SK-N-SH (cell line): ENCODE measurements around the gene HOXC13. TPM values are rescaled to one million over a fixed set of nuclear protein-coding genes. Genes with fewer than 3 reads are reported as not detected.

Source experiments
- CTCF ChIA-PET: fragments of 300-600, 350-600 bp; formaldehyde crosslinking; extraction: SDS; loops from one replicate; lab custom pipeline; 2021; lab: Yijun Ruan, JAX
- POLR2A ChIA-PET: fragments of 350-600 bp; sonication (Branson Sonifier 250); formaldehyde crosslinking; extraction: SDS; loops from one replicate; lab custom pipeline; 2020; ENCODE audit warnings: antibody characterized with exemption, inconsistent platforms; lab: Yijun Ruan, JAX
- DNase-seq: peaks from one replicate; pipeline ENCODE4 v3.0.0; 2012
- H2AFZ ChIP-seq: fragments of 200-600 bp; sonication (generic); 2 replicates; pipeline ENCODE4 v1.8.1; 2016; ENCODE audit warnings: antibody characterized with exemption, mild to moderate bottlenecking, low read depth
- H3F3A ChIP-seq: fragments of 200-600 bp; sonication (generic); replicated peaks from 2 replicates; pipeline ENCODE3; 2016; ENCODE audit warnings: antibody characterized with exemption, mild to moderate bottlenecking; ENCODE audit not compliant: insufficient read depth
- H3K27ac ChIP-seq, 2 experiments: fragments of 200-500 bp in 1 of 2; fragments of 200-600 bp in 1 of 2; sonication (Bioruptor generic) in 1 of 2; sonication (generic), shearing (Covaris generic) in 1 of 2; 2 replicates each; pipeline versions ENCODE4 v1.5.1 to v1.6.1; 2014 to 2016; ENCODE audit warnings: low read depth in 2 of 2, inconsistent platforms in 1 of 2, low read length in 1 of 2, mild to moderate bottlenecking in 1 of 2, mixed read lengths in 1 of 2
- H3K27me3 ChIP-seq: fragments of 200-600 bp; sonication (generic), shearing (Covaris generic); 2 replicates; pipeline ENCODE4 v1.6.1; 2016; ENCODE audit warnings: mixed run types; ENCODE audit not compliant: insufficient read depth
- H3K36me3 ChIP-seq, 2 experiments: fragments of 200-500 bp in 1 of 2; fragments of 200-600 bp in 1 of 2; sonication (Bioruptor generic) in 1 of 2; sonication (generic) in 1 of 2; replicated peaks in 1 of 2; 2 replicates each; pipeline versions ENCODE3 to v1.5.1; 2014 to 2016; ENCODE audit warnings: low read length in 1 of 2, mild to moderate bottlenecking in 1 of 2; ENCODE audit not compliant: insufficient read depth in 2 of 2, control insufficient read depth in 1 of 2
- H3K4me1 ChIP-seq, 2 experiments: fragments of 200-500 bp in 1 of 2; fragments of 200-600 bp in 1 of 2; sonication (Bioruptor generic) in 1 of 2; sonication (generic), shearing (Covaris generic) in 1 of 2; 2 replicates each; pipeline versions ENCODE4 v1.5.1 to v1.6.1; 2014 to 2016; ENCODE audit warnings: low read depth in 1 of 2, low read length in 1 of 2, mixed run types in 1 of 2; ENCODE audit not compliant: insufficient read depth in 2 of 2, control insufficient read depth in 1 of 2
- H3K4me2 ChIP-seq: fragments of 200-600 bp; sonication (generic), shearing (Covaris generic); 2 replicates; pipeline ENCODE4 v1.6.1; 2017; ENCODE audit warnings: mixed run types
- H3K4me3 ChIP-seq, 2 experiments: fragments of 200-500 bp in 1 of 2; fragments of 200-600 bp in 1 of 2; sonication (Bioruptor generic) in 1 of 2; sonication (generic), shearing (Covaris generic) in 1 of 2; 2 replicates each; pipeline versions ENCODE4 v1.5.1 to v1.8.1; 2014 to 2016; ENCODE audit warnings: low read depth in 2 of 2, inconsistent platforms in 1 of 2, low read length in 1 of 2, mild to moderate bottlenecking in 1 of 2, mixed read lengths in 1 of 2, moderate library complexity in 1 of 2
- H3K79me2 ChIP-seq: fragments of 200-600 bp; sonication (generic); 2 replicates; pipeline ENCODE4 v1.8.1; 2017; ENCODE audit warnings: mild to moderate bottlenecking; ENCODE audit not compliant: insufficient read depth
- H3K9ac ChIP-seq: fragments of 200-600 bp; sonication (generic); 2 replicates; pipeline ENCODE4 v1.6.1; 2017; ENCODE audit warnings: mixed run types
- H3K9me2 ChIP-seq: fragments of 200-600 bp; sonication (generic); 2 replicates; pipeline ENCODE4 v1.6.1; 2017; ENCODE audit warnings: mixed run types
- H3K9me3 ChIP-seq: fragments of 200-600 bp; sonication (generic); 2 replicates; pipeline ENCODE4 v1.6.1; 2017; ENCODE audit warnings: mixed run types, mild to moderate bottlenecking, moderate library complexity
- H4K20me1 ChIP-seq: fragments of 200-600 bp; sonication (generic); 2 replicates; pipeline ENCODE4 v1.6.1; 2017; ENCODE audit warnings: mild to moderate bottlenecking, mixed run types; ENCODE audit not compliant: insufficient read depth
- ELF1 ChIP-seq: IDR thresholded peaks from 2 replicates; pipeline ENCODE4 v1.4.0; 2012
- EZH2phosphoT487 ChIP-seq: fragments of 200-600 bp; sonication (generic); IDR thresholded peaks from 2 replicates; pipeline ENCODE4 v1.6.1; 2017; ENCODE audit warnings: low read depth, mixed run types, mild to moderate bottlenecking, antibody characterized with exemption, moderate library complexity, borderline replicate concordance
- GABPA ChIP-seq: IDR thresholded peaks from 2 replicates; pipeline ENCODE4 v1.4.0; 2012; ENCODE audit warnings: low read depth, mild to moderate bottlenecking
- GATA2 ChIP-seq: sonication (generic); formaldehyde crosslinking; IDR thresholded peaks from 2 replicates; pipeline ENCODE4 v1.5.0; 2020; ENCODE audit warnings: mild to moderate bottlenecking, missing genetic modification reagents
- MEF2A ChIP-seq: IDR thresholded peaks from 2 replicates; pipeline ENCODE4 v1.4.0; 2012; ENCODE audit warnings: low read depth, borderline replicate concordance
- NRF1 ChIP-seq: IDR thresholded peaks from 2 replicates; pipeline ENCODE4 v1.6.1; 2012; ENCODE audit warnings: low read depth, mild to moderate bottlenecking, low read length
- PBX3 ChIP-seq: IDR thresholded peaks from 2 replicates; pipeline ENCODE4; 2012
- POLR2AphosphoS5 ChIP-seq: IDR thresholded peaks from 2 replicates; pipeline ENCODE4 v1.6.1; 2012; ENCODE audit warnings: low read depth, low read length
- RAD21 ChIP-seq: IDR thresholded peaks from 2 replicates; pipeline ENCODE4 v1.6.1; 2012; ENCODE audit warnings: mild to moderate bottlenecking, low read length
- RFX5 ChIP-seq: IDR thresholded peaks from 2 replicates; pipeline ENCODE4 v1.6.1; 2012; ENCODE audit warnings: mild to moderate bottlenecking, improper control_type of control experiment, low read length
- RXRA ChIP-seq: IDR thresholded peaks from 2 replicates; pipeline ENCODE4 v1.4.0; 2012; ENCODE audit warnings: low read depth, mild to moderate bottlenecking, borderline replicate concordance
- SMC3 ChIP-seq: IDR thresholded peaks from 2 replicates; pipeline ENCODE4 v1.6.1; 2012; ENCODE audit warnings: low read depth, low read length, improper control_type of control experiment
- TCF12 ChIP-seq: IDR thresholded peaks from 2 replicates; pipeline ENCODE4 v1.4.0; 2012
- WGBS: methylation state at CpG from one replicate; pipeline ENCODE4 v1.1.6; 2017; ENCODE audit warnings: low lambda C conversion rate; 5-methylcytosine and 5-hydroxymethylcytosine counted together
- polyA plus RNA-seq, 3 experiments: library from polyadenylated mRNA; depleted of rRNA; stranded (reverse); fragments of >200 nt; gene quantifications; 2 replicates each; pipeline ENCODE4 v1.2.3, GENCODE V29; 2012
- TF ChIP-seq, protein P1 (sequence below): IDR thresholded peaks from 2 replicates; pipeline ENCODE4 v1.4.0; 2012; ENCODE audit warnings: low read depth
- TF ChIP-seq, protein P2 (sequence below): fragments of 200-600 bp; sonication (generic); IDR thresholded peaks from 2 replicates; pipeline ENCODE4 v1.6.1; 2017; ENCODE audit warnings: antibody characterized with exemption, mild to moderate bottlenecking, moderate library complexity
- TF ChIP-seq, protein P3 (sequence below): IDR thresholded peaks from 2 replicates; pipeline ENCODE4 v1.4.0; 2012; ENCODE audit warnings: low read depth, borderline replicate concordance
- TF ChIP-seq, protein P4 (sequence below): IDR thresholded peaks from 2 replicates; pipeline ENCODE4 v1.6.1; 2012; ENCODE audit warnings: mild to moderate bottlenecking, low read depth, low read length, moderate library complexity

The HOXC13 gene
- polyA plus RNA-seq, 1 of the 3 experiments (the other 2 are of a cell fraction), result not detected

- DNase-seq, result no peak
- CTCF ChIA-PET, result interaction anchor here (0.6 to 12.8 kb wide), 22 partner anchors 11 to 247 kb away, joined by 3 to 194 read pairs (median 12); partner anchors contain the start of genes HOTAIR, HOXC11, HOXC5 and HOXC9
- H3K4me2 ChIP-seq, result peak overlapping the region; percentile 67
Observed at GRCh38 chr12:53989227-53990113, 50.8 kb downstream of the HOXC13 start.

More at GRCh38 chr12:53989227-53990113, 50.8 kb downstream of the HOXC13 start:
- TF ChIP-seq, protein P1, sequence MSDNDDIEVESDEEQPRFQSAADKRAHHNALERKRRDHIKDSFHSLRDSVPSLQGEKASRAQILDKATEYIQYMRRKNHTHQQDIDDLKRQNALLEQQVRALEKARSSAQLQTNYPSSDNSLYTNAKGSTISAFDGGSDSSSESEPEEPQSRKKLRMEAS, result no peak
- 0 out of 2 replicates have a peak, but pooled peaks have one; percentile 28 for TF ChIP-seq GABPA
- TF ChIP-seq GATA2 (CRISPR knock-in tag), result no peak
- no peak for TF ChIP-seq TCF12
- TF ChIP-seq RAD21, result peak; percentile 48
- TF ChIP-seq POLR2AphosphoS5, result no peak
- TF ChIP-seq RXRA, result no peak
- TF ChIP-seq NRF1, result no peak
- peak; percentile 38 for TF ChIP-seq SMC3
- TF ChIP-seq, protein P2, sequence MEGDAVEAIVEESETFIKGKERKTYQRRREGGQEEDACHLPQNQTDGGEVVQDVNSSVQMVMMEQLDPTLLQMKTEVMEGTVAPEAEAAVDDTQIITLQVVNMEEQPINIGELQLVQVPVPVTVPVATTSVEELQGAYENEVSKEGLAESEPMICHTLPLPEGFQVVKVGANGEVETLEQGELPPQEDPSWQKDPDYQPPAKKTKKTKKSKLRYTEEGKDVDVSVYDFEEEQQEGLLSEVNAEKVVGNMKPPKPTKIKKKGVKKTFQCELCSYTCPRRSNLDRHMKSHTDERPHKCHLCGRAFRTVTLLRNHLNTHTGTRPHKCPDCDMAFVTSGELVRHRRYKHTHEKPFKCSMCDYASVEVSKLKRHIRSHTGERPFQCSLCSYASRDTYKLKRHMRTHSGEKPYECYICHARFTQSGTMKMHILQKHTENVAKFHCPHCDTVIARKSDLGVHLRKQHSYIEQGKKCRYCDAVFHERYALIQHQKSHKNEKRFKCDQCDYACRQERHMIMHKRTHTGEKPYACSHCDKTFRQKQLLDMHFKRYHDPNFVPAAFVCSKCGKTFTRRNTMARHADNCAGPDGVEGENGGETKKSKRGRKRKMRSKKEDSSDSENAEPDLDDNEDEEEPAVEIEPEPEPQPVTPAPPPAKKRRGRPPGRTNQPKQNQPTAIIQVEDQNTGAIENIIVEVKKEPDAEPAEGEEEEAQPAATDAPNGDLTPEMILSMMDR, result peak; percentile 66
- TF ChIP-seq RFX5, result no peak
- TF ChIP-seq, protein P3, sequence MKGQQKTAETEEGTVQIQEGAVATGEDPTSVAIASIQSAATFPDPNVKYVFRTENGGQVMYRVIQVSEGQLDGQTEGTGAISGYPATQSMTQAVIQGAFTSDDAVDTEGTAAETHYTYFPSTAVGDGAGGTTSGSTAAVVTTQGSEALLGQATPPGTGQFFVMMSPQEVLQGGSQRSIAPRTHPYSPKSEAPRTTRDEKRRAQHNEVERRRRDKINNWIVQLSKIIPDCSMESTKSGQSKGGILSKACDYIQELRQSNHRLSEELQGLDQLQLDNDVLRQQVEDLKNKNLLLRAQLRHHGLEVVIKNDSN, result no peak
- TF ChIP-seq, protein P4, sequence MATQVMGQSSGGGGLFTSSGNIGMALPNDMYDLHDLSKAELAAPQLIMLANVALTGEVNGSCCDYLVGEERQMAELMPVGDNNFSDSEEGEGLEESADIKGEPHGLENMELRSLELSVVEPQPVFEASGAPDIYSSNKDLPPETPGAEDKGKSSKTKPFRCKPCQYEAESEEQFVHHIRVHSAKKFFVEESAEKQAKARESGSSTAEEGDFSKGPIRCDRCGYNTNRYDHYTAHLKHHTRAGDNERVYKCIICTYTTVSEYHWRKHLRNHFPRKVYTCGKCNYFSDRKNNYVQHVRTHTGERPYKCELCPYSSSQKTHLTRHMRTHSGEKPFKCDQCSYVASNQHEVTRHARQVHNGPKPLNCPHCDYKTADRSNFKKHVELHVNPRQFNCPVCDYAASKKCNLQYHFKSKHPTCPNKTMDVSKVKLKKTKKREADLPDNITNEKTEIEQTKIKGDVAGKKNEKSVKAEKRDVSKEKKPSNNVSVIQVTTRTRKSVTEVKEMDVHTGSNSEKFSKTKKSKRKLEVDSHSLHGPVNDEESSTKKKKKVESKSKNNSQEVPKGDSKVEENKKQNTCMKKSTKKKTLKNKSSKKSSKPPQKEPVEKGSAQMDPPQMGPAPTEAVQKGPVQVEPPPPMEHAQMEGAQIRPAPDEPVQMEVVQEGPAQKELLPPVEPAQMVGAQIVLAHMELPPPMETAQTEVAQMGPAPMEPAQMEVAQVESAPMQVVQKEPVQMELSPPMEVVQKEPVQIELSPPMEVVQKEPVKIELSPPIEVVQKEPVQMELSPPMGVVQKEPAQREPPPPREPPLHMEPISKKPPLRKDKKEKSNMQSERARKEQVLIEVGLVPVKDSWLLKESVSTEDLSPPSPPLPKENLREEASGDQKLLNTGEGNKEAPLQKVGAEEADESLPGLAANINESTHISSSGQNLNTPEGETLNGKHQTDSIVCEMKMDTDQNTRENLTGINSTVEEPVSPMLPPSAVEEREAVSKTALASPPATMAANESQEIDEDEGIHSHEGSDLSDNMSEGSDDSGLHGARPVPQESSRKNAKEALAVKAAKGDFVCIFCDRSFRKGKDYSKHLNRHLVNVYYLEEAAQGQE, result no peak
- TF ChIP-seq EZH2phosphoT487, result no peak
- no peak for TF ChIP-seq ELF1
- no peak for TF ChIP-seq PBX3
- no peak for TF ChIP-seq MEF2A
- Histone ChIP-seq H3K27me3 (peaks cover 95% of the 10 kb centered on the region), H3K9me3 (no peaks in the 10 kb centered on the region), H4K20me1 (no peaks in the 10 kb centered on the region), H3K79me2 (no peaks in the 10 kb centered on the region), H3K9me2 (no peaks in the 10 kb centered on the region), H3K36me3 (no peaks in the 10 kb centered on the region), H3K9ac (no peak overlapping the region), H2AFZ (no peak overlapping the region), H3F3A (peaks cover 5% of the 10 kb centered on the region), H3K4me1 (peaks cover 0 to 12% of the 10 kb centered on the region in 2 experiments; a peak in 1 of 4 replicates), H3K4me3 (peak overlapping the region in 1 of 2 experiments; percentile 14; a peak in 2 of 4 replicates), H3K27ac (no peak overlapping the region)
- POLR2A ChIA-PET, result interaction anchor here (2.1 kb wide), 1 partner anchor 11 kb away, joined by 5 read pairs; the partner anchor contains the start of gene HOXC9
- WGBS, result 4% methylated on average over 28 of the region's 28 CpGs
